Measurements from ENCODE around the gene CLEC4F. TPM values are rescaled to one million over a fixed set of nuclear protein-coding genes. Genes with fewer than 3 reads are reported as not detected.

CLEC4F gene
- total RNA-seq, 1 experiment from 2014 or later: not detected

DNA sequence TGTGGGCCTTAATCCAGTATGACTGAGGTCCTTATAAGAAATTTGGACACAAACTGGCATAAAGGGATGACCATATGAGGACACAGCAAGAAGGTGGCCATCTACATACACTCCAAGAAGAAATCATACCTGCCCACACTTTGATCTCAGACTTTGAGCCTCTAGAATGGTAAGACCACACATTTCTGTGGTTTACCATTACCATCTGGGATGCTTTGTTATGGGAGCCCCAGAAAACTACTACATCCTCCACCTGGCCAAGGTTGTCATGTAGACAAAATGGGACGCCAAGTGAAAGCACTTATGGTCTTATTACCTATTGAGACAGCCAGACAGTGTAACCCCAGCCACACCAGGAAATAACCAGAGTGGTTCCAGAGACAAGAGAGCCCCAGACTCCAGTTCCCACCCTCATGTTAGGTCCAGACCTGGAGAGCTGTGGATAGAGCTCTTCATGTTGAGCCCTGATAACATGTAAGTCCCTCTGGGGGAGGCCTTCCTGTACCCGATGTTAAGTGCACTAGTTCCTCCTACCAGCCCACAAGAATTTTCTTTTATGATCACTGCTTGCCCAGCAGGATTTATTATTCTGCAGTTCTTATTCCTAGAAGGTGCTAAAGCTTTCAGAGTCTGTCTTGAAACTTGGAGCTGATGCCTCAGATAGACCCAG lies 47.8 kb downstream of the CLEC4F start:
- H3K36me3 ChIP-seq (ENCODE audit: low read depth, low read length): no peaks in the 10 kb centered on the region
- DNase-seq: no peak
- POLR2A ChIA-PET (ENCODE audit: unreplicated experiment): no interaction called here
- no peak overlapping the region for H3K4me2 ChIP-seq (ENCODE audit: low read length)
- ATAC-seq: no peak
- no peaks in the 10 kb centered on the region for H4K20me1 ChIP-seq (ENCODE audit: low read length)
- BruUV-seq (replicated peaks): no TSS peak
- CTCF ChIA-PET: no interaction called here
- H3K27me3 ChIP-seq (ENCODE audit: low read length): peaks cover 77% of the 10 kb centered on the region
- H3K9me3 ChIP-seq (ENCODE audit: low read length): no peaks in the 10 kb centered on the region
- no peak overlapping the region for H3K27ac ChIP-seq (ENCODE audit: low read length)
- peaks cover 3% of the 10 kb centered on the region for H3K4me1 ChIP-seq (ENCODE audit: insufficient read depth, low read length)
- TF ChIP-seq EZH2phosphoT487 (IDR thresholded peaks at IDR 0.05; ENCODE audit: borderline replicate concordance, low read length) (no peak), EZH2 (IDR thresholded peaks at IDR 0.05; ENCODE audit: low read length, unreplicated experiment) (no peak)
- TF ChIP-seq, protein P1, sequence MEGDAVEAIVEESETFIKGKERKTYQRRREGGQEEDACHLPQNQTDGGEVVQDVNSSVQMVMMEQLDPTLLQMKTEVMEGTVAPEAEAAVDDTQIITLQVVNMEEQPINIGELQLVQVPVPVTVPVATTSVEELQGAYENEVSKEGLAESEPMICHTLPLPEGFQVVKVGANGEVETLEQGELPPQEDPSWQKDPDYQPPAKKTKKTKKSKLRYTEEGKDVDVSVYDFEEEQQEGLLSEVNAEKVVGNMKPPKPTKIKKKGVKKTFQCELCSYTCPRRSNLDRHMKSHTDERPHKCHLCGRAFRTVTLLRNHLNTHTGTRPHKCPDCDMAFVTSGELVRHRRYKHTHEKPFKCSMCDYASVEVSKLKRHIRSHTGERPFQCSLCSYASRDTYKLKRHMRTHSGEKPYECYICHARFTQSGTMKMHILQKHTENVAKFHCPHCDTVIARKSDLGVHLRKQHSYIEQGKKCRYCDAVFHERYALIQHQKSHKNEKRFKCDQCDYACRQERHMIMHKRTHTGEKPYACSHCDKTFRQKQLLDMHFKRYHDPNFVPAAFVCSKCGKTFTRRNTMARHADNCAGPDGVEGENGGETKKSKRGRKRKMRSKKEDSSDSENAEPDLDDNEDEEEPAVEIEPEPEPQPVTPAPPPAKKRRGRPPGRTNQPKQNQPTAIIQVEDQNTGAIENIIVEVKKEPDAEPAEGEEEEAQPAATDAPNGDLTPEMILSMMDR (conservative IDR thresholded peaks at IDR 0.05; ENCODE audit: low read depth, low read length): no peak
- no peaks in the 10 kb centered on the region for H3K9me2 ChIP-seq (replicated peaks; ENCODE audit: low read length)
- H3F3A ChIP-seq (ENCODE audit: low read length, unreplicated experiment): no peaks in the 10 kb centered on the region
- H2AFZ ChIP-seq (ENCODE audit: low read length): no peak overlapping the region
- no peak overlapping the region for H3K4me3 ChIP-seq (ENCODE audit: low read length)
- intact Hi-C loops (cut with micrococcal nuclease): no loop called here
- H3K79me2 ChIP-seq (ENCODE audit: low read length): no peaks in the 10 kb centered on the region
- H3K9ac ChIP-seq (ENCODE audit: low read length): no peak overlapping the region

DNA sequence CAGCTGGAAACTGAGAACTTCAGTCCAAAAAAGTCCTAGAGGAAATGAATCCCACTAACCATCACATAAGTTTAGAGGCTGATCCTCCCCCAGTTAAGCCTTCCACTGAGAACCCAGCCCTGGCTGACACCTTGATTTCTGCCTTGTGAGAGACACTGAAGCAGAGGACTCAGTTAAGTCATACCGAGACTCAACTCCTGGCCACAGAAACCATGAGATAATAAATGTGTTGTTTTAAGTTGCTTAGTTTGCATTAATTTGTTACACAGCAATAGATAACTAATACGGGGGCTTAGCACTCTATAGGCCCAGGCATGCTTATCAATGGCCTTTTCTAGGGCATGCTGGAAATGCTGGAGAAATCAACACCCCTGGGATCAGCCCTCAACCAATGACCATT lies 49.0 kb downstream of the CLEC4F start:
- intact Hi-C loops (cut with micrococcal nuclease): no loop called here
- TF ChIP-seq EZH2phosphoT487 (IDR thresholded peaks at IDR 0.05; ENCODE audit: borderline replicate concordance, low read length) (no peak), EZH2 (IDR thresholded peaks at IDR 0.05; ENCODE audit: low read length, unreplicated experiment) (no peak)
- TF ChIP-seq, protein P1 (conservative IDR thresholded peaks at IDR 0.05; ENCODE audit: low read depth, low read length): no peak

DNA sequence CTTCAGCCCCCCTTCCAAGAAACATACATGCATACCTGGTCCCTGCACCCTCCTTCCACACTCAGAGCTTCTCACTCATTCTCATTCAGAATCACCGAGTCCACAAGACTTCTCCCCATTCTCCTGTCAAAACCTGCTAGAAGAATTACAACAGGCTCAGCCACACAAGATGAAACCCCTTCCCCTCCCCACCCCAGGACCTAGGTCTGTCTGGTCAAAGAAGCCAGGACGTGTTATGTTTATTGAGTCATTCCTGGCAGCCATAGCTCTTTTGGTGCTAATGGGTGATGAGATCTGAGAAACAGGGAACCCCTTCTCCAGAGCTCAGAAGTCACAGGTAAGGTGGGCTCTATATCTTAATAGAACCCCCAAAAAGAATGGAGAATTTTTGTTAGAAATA lies 50.9 kb downstream of the CLEC4F start:
- ATAC-seq (no peak), DNase-seq (no peak)
- Histone ChIP-seq H3K4me2 (ENCODE audit: low read length) (no peak overlapping the region), H4K20me1 (ENCODE audit: low read length) (no peaks in the 10 kb centered on the region), H3K27me3 (ENCODE audit: low read length) (peaks cover 89% of the 10 kb centered on the region), H3K4me3 (ENCODE audit: low read length) (no peak overlapping the region), H3K27ac (ENCODE audit: low read length) (no peak overlapping the region), H3K36me3 (ENCODE audit: low read depth, low read length) (no peaks in the 10 kb centered on the region), H3F3A (ENCODE audit: low read length, unreplicated experiment) (no peaks in the 10 kb centered on the region), H3K79me2 (ENCODE audit: low read length) (no peaks in the 10 kb centered on the region), H2AFZ (ENCODE audit: low read length) (no peak overlapping the region), H3K9me3 (ENCODE audit: low read length) (no peaks in the 10 kb centered on the region), H3K9ac (ENCODE audit: low read length) (no peak overlapping the region), H3K9me2 (replicated peaks; ENCODE audit: low read length) (no peaks in the 10 kb centered on the region), H3K4me1 (ENCODE audit: insufficient read depth, low read length) (no peaks in the 10 kb centered on the region)
- TF ChIP-seq EZH2 (IDR thresholded peaks at IDR 0.05; ENCODE audit: low read length, unreplicated experiment): no peak
- TF ChIP-seq EZH2phosphoT487 (IDR thresholded peaks at IDR 0.05; ENCODE audit: borderline replicate concordance, low read length): no peak
- TF ChIP-seq, protein P1 (conservative IDR thresholded peaks at IDR 0.05; ENCODE audit: low read depth, low read length): no peak
- CTCF ChIA-PET: no interaction called here
- POLR2A ChIA-PET (ENCODE audit: unreplicated experiment): no interaction called here
- intact Hi-C loops (cut with micrococcal nuclease): no loop called here
- BruUV-seq (replicated peaks): no TSS peak

More for the DNA sequence above, 49.0 kb downstream of the CLEC4F start:
- BruUV-seq (replicated peaks): no TSS peak
- no peaks in the 10 kb centered on the region for H3K9me3 ChIP-seq (ENCODE audit: low read length)
- H4K20me1 ChIP-seq (ENCODE audit: low read length): no peaks in the 10 kb centered on the region
- H3K36me3 ChIP-seq (ENCODE audit: low read depth, low read length): no peaks in the 10 kb centered on the region
- no peak for DNase-seq
- no peak overlapping the region for H3K27ac ChIP-seq (ENCODE audit: low read length)
- H3K79me2 ChIP-seq (ENCODE audit: low read length): no peaks in the 10 kb centered on the region
- no peak overlapping the region for H3K4me2 ChIP-seq (ENCODE audit: low read length)
- H3K4me1 ChIP-seq (ENCODE audit: insufficient read depth, low read length): no peaks in the 10 kb centered on the region
- peaks cover 88% of the 10 kb centered on the region for H3K27me3 ChIP-seq (ENCODE audit: low read length)
- H3F3A ChIP-seq (ENCODE audit: low read length, unreplicated experiment): no peaks in the 10 kb centered on the region
- no peak overlapping the region for H3K9ac ChIP-seq (ENCODE audit: low read length)
- no peak overlapping the region for H3K4me3 ChIP-seq (ENCODE audit: low read length)
- CTCF ChIA-PET: no interaction called here
- no peak overlapping the region for H2AFZ ChIP-seq (ENCODE audit: low read length)
- no peaks in the 10 kb centered on the region for H3K9me2 ChIP-seq (replicated peaks; ENCODE audit: low read length)
- no peak for ATAC-seq
- POLR2A ChIA-PET (ENCODE audit: unreplicated experiment): no interaction called here
